LNCaP clone FGC (cell line): ENCODE data around the gene TANC2.

Source experiments
- DNase-seq: peaks from one replicate; pipeline ENCODE4 v3.0.0-alpha.2; 2011; ENCODE audit warnings: low read depth
- H3K4me3 ChIP-seq: 2 replicates; pipeline ENCODE4 v1.5.1; 2011; ENCODE audit warnings: mild to moderate bottlenecking, low read depth, low read length, control low read depth
- CTCF ChIP-seq: IDR thresholded peaks from 2 replicates; pipeline ENCODE4 v1.5.1; 2012; ENCODE audit warnings: mild to moderate bottlenecking; ENCODE audit not compliant: control insufficient read depth, insufficient read depth; ENCODE audit errors: extremely low read depth

TANC2 gene

DNA sequence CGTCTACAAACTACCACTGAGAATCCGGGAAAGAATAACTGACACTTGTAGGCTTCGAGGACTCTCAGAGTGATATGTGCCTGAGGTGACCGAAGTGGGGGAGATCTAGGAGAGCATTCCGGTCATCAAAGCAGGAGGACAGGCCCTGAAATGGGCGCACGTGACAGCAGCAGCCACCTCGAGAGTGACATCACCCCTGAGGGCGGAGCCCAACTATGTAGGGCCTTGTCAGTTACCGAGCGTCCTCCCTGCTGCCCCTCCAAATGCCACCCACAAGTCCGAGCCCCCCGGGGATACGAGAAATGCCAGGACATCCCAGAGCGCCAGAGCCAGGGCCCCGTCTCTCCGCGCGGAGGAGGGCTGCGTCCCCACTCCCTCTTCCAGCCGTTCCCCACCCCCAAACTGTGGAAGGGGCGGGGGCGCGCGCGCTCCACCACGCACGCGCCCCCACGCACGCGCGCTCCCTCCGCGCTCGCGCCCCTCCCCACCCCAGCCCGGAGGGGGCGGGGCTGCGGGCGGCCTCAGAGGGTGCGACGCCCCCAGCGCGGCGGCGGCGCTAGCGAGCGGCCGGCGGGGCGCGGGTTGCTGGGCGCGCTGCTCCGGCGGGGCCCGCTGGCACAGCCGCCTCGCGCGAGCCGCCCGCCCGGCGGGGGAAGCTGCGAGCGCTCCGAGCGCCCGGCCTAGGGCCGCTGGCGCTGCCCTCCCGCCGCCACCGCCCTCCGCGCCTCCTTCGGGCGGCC is at the start of gene TANC2:
TSS of gene TANC2 (plus strand) at position 550 of the 740 bp plus-strand sequence. CDS start 43,325 bp downstream, outside the sequence.
- no peak for DNase-seq
- TF ChIP-seq CTCF: 0 out of 2 replicates have a peak, but pooled peaks have one; percentile 18

GRCh38 chr17:62916684-62917571 is 49.1 kb upstream of the TANC2 start:
- no peak for DNase-seq
- TF ChIP-seq CTCF: no peak
- no peak overlapping the region for H3K4me3 ChIP-seq

More for the DNA sequence above, at the start of gene TANC2:
- peak within 1 kb of the TSS; percentile 75 for H3K4me3 ChIP-seq

- TF ChIP-seq CTCF: no peak
- no peak overlapping the region for H3K4me3 ChIP-seq
- no peak for DNase-seq
Observed at GRCh38 chr17:62919388-62919787, 46.6 kb upstream of the TANC2 start.

DNA sequence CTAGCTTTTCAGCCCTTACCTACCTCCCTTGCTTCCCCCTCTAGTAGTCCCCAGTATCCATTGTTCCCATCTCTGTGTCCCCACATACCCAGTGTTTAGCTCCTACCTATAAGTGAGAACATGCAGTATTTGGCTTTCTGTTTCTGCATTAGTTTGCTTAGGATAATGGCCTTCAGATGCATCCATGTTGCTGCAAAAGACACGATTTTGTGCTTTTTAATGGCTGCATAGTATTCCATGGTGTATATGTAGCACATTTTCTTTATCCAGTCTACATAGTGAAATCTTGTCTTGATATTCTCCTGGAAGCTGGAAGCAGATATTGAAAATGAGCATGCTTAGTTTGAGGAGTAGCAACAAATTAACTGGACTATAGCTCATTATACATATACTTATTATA is 45.7 kb upstream of the TANC2 start:
- no peak for DNase-seq
- TF ChIP-seq CTCF: no peak
- H3K4me3 ChIP-seq: no peak overlapping the region

- TF ChIP-seq CTCF: no peak
- no peak overlapping the region for H3K4me3 ChIP-seq
- DNase-seq: no peak
Observed at GRCh38 chr17:62921817-62922216, 44.2 kb upstream of the TANC2 start.

GRCh38 chr17:62923258-62924150 is 42.5 kb upstream of the TANC2 start:
- no peak for TF ChIP-seq CTCF
- DNase-seq: no peak
- no peak overlapping the region for H3K4me3 ChIP-seq
